T-cell (primary cell): ENCODE data around the gene GFRA1. TPM values are rescaled to one million over a fixed set of nuclear protein-coding genes. Genes with fewer than 3 reads are reported as not detected.

Experiments used
- ATAC-seq, 4 experiments: fragments of 200-7000 bp in 3 of 4; fragments of 150-1000 bp in 1 of 4; cut with Tn5 transposase; replicated peaks in 1 of 4; 1 replicate in 3 of 4; 2 replicates in 1 of 4; pipeline ENCODE4 v1.10.0; 2021; ENCODE audit warnings: moderate library complexity in 3 of 4, mild to moderate bottlenecking in 2 of 4, moderate number of reproducible peaks in 1 of 4
- CTCF ChIA-PET, 2 donors: fragments of 300-600 bp; sonication (Branson Sonifier 250); formaldehyde crosslinking; loops; one replicate each; lab custom pipeline; 2022; ENCODE audit warnings: antibody characterized with exemption in 2 of 2; lab: Charles Lee
- POLR2A ChIA-PET, 2 donors: fragments of 300-600 bp; sonication (Branson Sonifier 250); formaldehyde crosslinking; loops; one replicate each; lab custom pipeline; 2022; ENCODE audit warnings: antibody characterized with exemption in 2 of 2; lab: Charles Lee
- DNase-seq, 35 experiments: peaks; one replicate each; pipeline versions ENCODE4 v3.0.0 to v3.0.0-alpha.2; 2013 to 2023
- H3K27ac ChIP-seq: one replicate; pipeline ENCODE4 v1.5.1; 2013; ENCODE audit warnings: low read length
- H3K27me3 ChIP-seq, 2 experiments: replicated peaks in 1 of 2; 1 replicate in 1 of 2; 2 replicates in 1 of 2; pipeline versions ENCODE4 v1.6.1 to v1.7.0; 2013; ENCODE audit warnings: low read length in 1 of 2, mixed read lengths in 1 of 2; ENCODE audit not compliant: control insufficient read depth in 2 of 2, insufficient read depth in 2 of 2; ENCODE audit errors: extremely low read depth in 1 of 2
- H3K36me3 ChIP-seq, 2 donors: 1 replicate in 1 of 2; 2 replicates in 1 of 2; pipeline versions ENCODE4 v1.6.1 to v1.7.0; 2013; ENCODE audit warnings: low read length in 1 of 2; ENCODE audit not compliant: control insufficient read depth in 2 of 2, insufficient read depth in 1 of 2; ENCODE audit errors: extremely low read depth in 1 of 2
- H3K4me1 ChIP-seq, 2 experiments: 1 replicate in 1 of 2; 2 replicates in 1 of 2; pipeline versions ENCODE4 v1.6.1 to v1.7.0; 2013; ENCODE audit warnings: low read length in 2 of 2, mixed read lengths in 1 of 2; ENCODE audit not compliant: insufficient read depth in 2 of 2, control insufficient read depth in 1 of 2; ENCODE audit errors: extremely low read depth in 1 of 2
- H3K4me3 ChIP-seq, 2 donors: 1 replicate in 1 of 2; 2 replicates in 1 of 2; pipeline versions ENCODE4 v1.5.1 to v1.7.0; 2013; ENCODE audit warnings: mild to moderate bottlenecking in 2 of 2, low read length in 1 of 2, moderate library complexity in 1 of 2; ENCODE audit not compliant: control insufficient read depth in 1 of 2; ENCODE audit errors: extremely low read depth in 1 of 2
- H3K9me3 ChIP-seq: 2 replicates; pipeline ENCODE4 v1.7.0; 2013
- H3K27ac Mint-ChIP-seq, 2 donors: one replicate each; pipeline ENCODE4 v1.8.0; 2020 to 2021; ENCODE audit warnings: mild to moderate bottlenecking in 2 of 2, mixed read lengths in 2 of 2
- H3K27me3 Mint-ChIP-seq, 2 donors: one replicate each; pipeline ENCODE4 v1.8.0; 2021 to 2022; ENCODE audit warnings: mixed read lengths in 2 of 2
- H3K36me3 Mint-ChIP-seq: one replicate; pipeline ENCODE4 v1.8.0; 2021; ENCODE audit warnings: mixed read lengths
- H3K4me1 Mint-ChIP-seq, 3 donors: one replicate each; pipeline ENCODE4 v1.8.0; 2020 to 2022; ENCODE audit warnings: mixed read lengths in 3 of 3, mild to moderate bottlenecking in 1 of 3
- H3K4me3 Mint-ChIP-seq, 3 donors: one replicate each; pipeline ENCODE4 v1.8.0; 2020 to 2022; ENCODE audit warnings: mild to moderate bottlenecking in 3 of 3, mixed read lengths in 3 of 3, moderate library complexity in 3 of 3
- H3K9me3 Mint-ChIP-seq, 3 donors: one replicate each; pipeline ENCODE4 v1.8.0; 2020 to 2022; ENCODE audit warnings: mixed read lengths in 3 of 3
- WGBS: methylation state at CpG from one replicate; pipeline ENCODE4 v1.1.5; 2013; ENCODE audit warnings: missing lambda C conversion rate; ENCODE audit not compliant: insufficient coverage; 5-methylcytosine and 5-hydroxymethylcytosine counted together
- total RNA-seq, 35 experiments: library from RNA in 6 of 35; stranded (reverse) in 6 of 35; fragments of 120-200 nt in 1 of 35; gene quantifications; one replicate each; pipeline versions ENCODE4 v1.2.1 to v1.2.4 and lab custom pipeline; 2013 to 2026

GFRA1 gene
- total RNA-seq, 5 donors from 2014 or later (not counting 1 experiment from before 2014, with no cell fraction given): 0.03 to 0.25 (median 0.20) TPM; not detected in 2

GRCh38 chr10:116096526-116096925, 176.5 kb downstream of the GFRA1 start:
- no peak for ATAC-seq
- no peak overlapping the region for H3K27ac Mint-ChIP-seq
- WGBS: 72% methylated on average over 6 of the region's 13 CpGs

GRCh38 chr10:116094356-116094755, 178.7 kb downstream of the GFRA1 start:
- H3K9me3 ChIP-seq: no peaks in the 10 kb centered on the region
- ChIA-PET CTCF (no interaction called here), POLR2A (no interaction called here)
- H3K4me3 Mint-ChIP-seq: no peak overlapping the region
- no peaks in the 10 kb centered on the region for H3K36me3 Mint-ChIP-seq
- no peaks in the 10 kb centered on the region for H3K4me1 Mint-ChIP-seq
- H3K9me3 Mint-ChIP-seq: no peaks in the 10 kb centered on the region
- DNase-seq (no peak), ATAC-seq (no peak)
- no peak overlapping the region for H3K27ac ChIP-seq
- no peaks in the 10 kb centered on the region for H3K4me1 ChIP-seq
- WGBS: 67% methylated on average over 1 of the region's 6 CpGs
- H3K4me3 ChIP-seq: no peak overlapping the region
- H3K27me3 ChIP-seq: no peaks in the 10 kb centered on the region
- no peak overlapping the region for H3K27ac Mint-ChIP-seq
- H3K27me3 Mint-ChIP-seq: no peaks in the 10 kb centered on the region
- no peaks in the 10 kb centered on the region for H3K36me3 ChIP-seq

More at GRCh38 chr10:116096526-116096925, 176.5 kb downstream of the GFRA1 start:
- Histone ChIP-seq H3K4me1 (no peaks in the 10 kb centered on the region), H3K4me3 (no peak overlapping the region), H3K27ac (no peak overlapping the region), H3K27me3 (peaks cover 0 to 2% of the 10 kb centered on the region in 2 experiments), H3K36me3 (no peaks in the 10 kb centered on the region), H3K9me3 (no peaks in the 10 kb centered on the region)
- Mint-ChIP-seq H3K9me3 (peaks cover 0 to 5% (median 0%) of the 10 kb centered on the region in 3 donors), H3K4me1 (no peaks in the 10 kb centered on the region), H3K27me3 (no peaks in the 10 kb centered on the region), H3K36me3 (no peaks in the 10 kb centered on the region), H3K4me3 (no peak overlapping the region)
- ChIA-PET CTCF (no interaction called here), POLR2A (no interaction called here)
- DNase-seq: no peak

- Histone ChIP-seq H3K27me3 (no peaks in the 10 kb centered on the region), H3K4me3 (no peak overlapping the region), H3K9me3 (no peaks in the 10 kb centered on the region), H3K4me1 (no peaks in the 10 kb centered on the region), H3K27ac (no peak overlapping the region), H3K36me3 (no peaks in the 10 kb centered on the region)
- ChIA-PET POLR2A (no interaction called here), CTCF (no interaction called here)
- no peak for DNase-seq
- H3K36me3 Mint-ChIP-seq: no peaks in the 10 kb centered on the region
- ATAC-seq: no peak
- 88% methylated on average over 9 of the region's 9 CpGs for WGBS
- H3K4me1 Mint-ChIP-seq: no peaks in the 10 kb centered on the region
- no peaks in the 10 kb centered on the region for H3K27me3 Mint-ChIP-seq
- H3K27ac Mint-ChIP-seq: no peak overlapping the region
- no peaks in the 10 kb centered on the region for H3K9me3 Mint-ChIP-seq
- H3K4me3 Mint-ChIP-seq: no peak overlapping the region
Observed at GRCh38 chr10:116093031-116093430, 180.0 kb downstream of the GFRA1 start.

- no peak overlapping the region for H3K27ac Mint-ChIP-seq
- WGBS: 84% methylated on average over 6 of the region's 6 CpGs
Observed at GRCh38 chr10:116088985-116089384, 184.0 kb downstream of the GFRA1 start.

GRCh38 chr10:116085323-116085722, 187.7 kb downstream of the GFRA1 start:
- no CpG with 5 or more reads among the region's 4 CpGs for WGBS
- no peak overlapping the region for H3K27ac Mint-ChIP-seq
- Histone ChIP-seq H3K4me3 (no peak overlapping the region), H3K4me1 (no peaks in the 10 kb centered on the region), H3K27me3 (no peaks in the 10 kb centered on the region), H3K9me3 (no peaks in the 10 kb centered on the region), H3K36me3 (no peaks in the 10 kb centered on the region), H3K27ac (no peak overlapping the region)
- DNase-seq (no peak), ATAC-seq (no peak)
- H3K4me3 Mint-ChIP-seq: no peak overlapping the region
- CTCF ChIA-PET: no interaction called here
- H3K27me3 Mint-ChIP-seq: no peaks in the 10 kb centered on the region
- no peaks in the 10 kb centered on the region for H3K36me3 Mint-ChIP-seq
- H3K4me1 Mint-ChIP-seq: no peaks in the 10 kb centered on the region
- H3K9me3 Mint-ChIP-seq: no peaks in the 10 kb centered on the region
- POLR2A ChIA-PET: interaction anchor here in 1 of 2 donors (0.7 kb wide), 1 partner anchor 24 kb away, joined by 3 read pairs; no protein-coding TSS in a partner anchor

More at GRCh38 chr10:116088985-116089384, 184.0 kb downstream of the GFRA1 start:
- Histone ChIP-seq H3K9me3 (no peaks in the 10 kb centered on the region), H3K36me3 (no peaks in the 10 kb centered on the region), H3K27ac (no peak overlapping the region), H3K27me3 (no peaks in the 10 kb centered on the region), H3K4me1 (no peaks in the 10 kb centered on the region), H3K4me3 (no peak overlapping the region)
- no peak for ATAC-seq
- no peak overlapping the region for H3K4me3 Mint-ChIP-seq
- ChIA-PET CTCF (no interaction called here), POLR2A (no interaction called here)
- no peaks in the 10 kb centered on the region for H3K4me1 Mint-ChIP-seq
- DNase-seq: no peak
- no peaks in the 10 kb centered on the region for H3K36me3 Mint-ChIP-seq
- no peaks in the 10 kb centered on the region for H3K9me3 Mint-ChIP-seq
- no peaks in the 10 kb centered on the region for H3K27me3 Mint-ChIP-seq

GRCh38 chr10:116084161-116084560, 188.8 kb downstream of the GFRA1 start:
- H3K9me3 ChIP-seq: no peaks in the 10 kb centered on the region
- H3K4me1 ChIP-seq: no peaks in the 10 kb centered on the region
- H3K4me3 Mint-ChIP-seq: no peak overlapping the region
- H3K36me3 Mint-ChIP-seq: no peaks in the 10 kb centered on the region
- H3K27me3 ChIP-seq: no peaks in the 10 kb centered on the region
- ATAC-seq: no peak
- H3K4me1 Mint-ChIP-seq: no peaks in the 10 kb centered on the region
- no peaks in the 10 kb centered on the region for H3K27me3 Mint-ChIP-seq
- H3K4me3 ChIP-seq: no peak overlapping the region
- no peak for DNase-seq
- no peak overlapping the region for H3K27ac ChIP-seq
- H3K9me3 Mint-ChIP-seq: no peaks in the 10 kb centered on the region
- no peak overlapping the region for H3K27ac Mint-ChIP-seq
- 41% methylated on average over 5 of the region's 6 CpGs for WGBS
- ChIA-PET POLR2A (no interaction called here), CTCF (no interaction called here)
- H3K36me3 ChIP-seq: no peaks in the 10 kb centered on the region
